Testis (tissue), 2 donors: Measurements from ENCODE around the gene MADCAM1.

Source experiments
- CTCF ChIP-seq, 3 experiments: fragments of 450-650 bp in 2 of 3; fragments of 200-600 bp in 1 of 3; sonication (generic) in 1 of 3; IDR thresholded peaks; one replicate each; pipeline ENCODE4 v1.5.1; 2016 to 2019; ENCODE audit warnings: antibody characterized with exemption in 3 of 3, mild to moderate bottlenecking in 2 of 3, moderate library complexity in 1 of 3
- POLR2A ChIP-seq: fragments of 450-650 bp; IDR thresholded peaks from one replicate; pipeline ENCODE4 v1.6.1; 2017; ENCODE audit warnings: antibody characterized with exemption, mild to moderate bottlenecking, moderate library complexity

GRCh38 chr19:491146-491741 is 5.0 kb upstream of the MADCAM1 start:
- no peak for TF ChIP-seq CTCF (IDR thresholded peaks at IDR 0.05)
- no peak for TF ChIP-seq POLR2A
